HG03108 (cell line): ENCODE data around the gene DUS2.

Experiments used
- ATAC-seq: cut with Tn5 transposase; IDR thresholded peaks from one replicate; pipeline ENCODE4 v1.9.1; 2021; ENCODE audit warnings: moderate library complexity; ENCODE audit not compliant: unreplicated experiment

Gene DUS2

GRCh38 chr16:68074850-68075555, 51.9 kb downstream of the DUS2 start:
- peak; percentile 72 for ATAC-seq

DNA sequence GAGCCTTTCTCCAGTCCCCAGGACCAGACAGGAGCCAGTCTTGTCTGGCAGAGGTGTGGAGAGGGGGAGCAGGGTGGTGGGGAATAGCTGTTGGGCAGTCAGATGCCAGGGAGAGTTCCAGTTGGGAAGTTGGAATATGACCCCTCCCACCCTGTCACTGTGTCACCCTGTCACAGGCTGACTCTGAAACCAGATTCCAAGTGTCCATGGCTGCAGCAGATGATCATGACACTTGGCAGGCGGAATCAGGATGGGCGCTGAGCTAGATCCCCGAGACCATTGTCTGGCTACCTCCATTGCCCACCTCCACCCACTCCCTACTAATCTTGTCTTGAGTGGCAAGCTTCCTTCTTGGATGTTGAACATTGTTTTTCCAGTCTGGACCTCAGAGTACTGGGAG, 52.9 kb downstream of the DUS2 start:
- no peak for ATAC-seq

DNA sequence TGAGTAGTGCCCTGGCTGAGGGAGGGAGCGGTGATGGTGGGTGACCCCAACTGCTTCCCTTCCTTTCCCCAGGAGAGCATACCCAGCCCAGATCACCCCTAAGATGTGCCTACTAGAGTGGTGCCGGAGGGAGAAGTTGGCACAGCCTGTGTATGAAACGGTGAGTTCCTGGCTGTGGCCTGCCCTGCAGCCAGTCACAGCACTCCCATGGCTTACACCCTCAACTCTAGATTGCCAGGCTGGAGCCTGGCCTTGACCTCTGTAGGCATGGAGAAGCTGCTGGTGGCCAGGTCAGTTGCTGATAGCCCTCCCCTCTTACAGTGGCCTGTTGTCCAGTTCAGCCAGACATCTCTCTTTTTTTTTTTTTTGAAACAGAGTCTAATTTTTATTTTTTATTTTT, 53.5 kb downstream of the DUS2 start:
- no peak for ATAC-seq

GRCh38 chr16:68077866-68078700, 55.0 kb downstream of the DUS2 start:
- no peak for ATAC-seq

DNA sequence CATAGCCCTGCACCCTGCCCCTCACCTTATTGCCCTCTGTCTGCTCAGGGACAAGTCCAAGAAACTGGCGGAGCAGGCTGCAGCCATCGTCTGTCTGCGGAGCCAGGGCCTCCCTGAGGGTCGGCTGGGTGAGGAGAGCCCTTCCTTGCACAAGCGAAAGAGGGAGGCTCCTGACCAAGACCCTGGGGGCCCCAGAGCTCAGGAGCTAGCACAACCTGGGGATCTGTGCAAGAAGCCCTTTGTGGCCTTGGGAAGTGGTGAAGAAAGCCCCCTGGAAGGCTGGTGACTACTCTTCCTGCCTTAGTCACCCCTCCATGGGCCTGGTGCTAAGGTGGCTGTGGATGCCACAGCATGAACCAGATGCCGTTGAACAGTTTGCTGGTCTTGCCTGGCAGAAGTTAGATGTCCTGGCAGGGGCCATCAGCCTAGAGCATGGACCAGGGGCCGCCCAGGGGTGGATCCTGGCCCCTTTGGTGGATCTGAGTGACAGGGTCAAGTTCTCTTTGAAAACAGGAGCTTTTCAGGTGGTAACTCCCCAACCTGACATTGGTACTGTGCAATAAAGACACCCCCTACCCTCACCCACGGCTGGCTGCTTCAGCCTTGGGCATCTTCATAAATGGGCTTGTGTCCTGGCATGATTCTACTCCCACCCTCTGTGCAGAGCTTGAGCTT, 55.8 kb downstream of the DUS2 start:
- no peak for ATAC-seq

DNA sequence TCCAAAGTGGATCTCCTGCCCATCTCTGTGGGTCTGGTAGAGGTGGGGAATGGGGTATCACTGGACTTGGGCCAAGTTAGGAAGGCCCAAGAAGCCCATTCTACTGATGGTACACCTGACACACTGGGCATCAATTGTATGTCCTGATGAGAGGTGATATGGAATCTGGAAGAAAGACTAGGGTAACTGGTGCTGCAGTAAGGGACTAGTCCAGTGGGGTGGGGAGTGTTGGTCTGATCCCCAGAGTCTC, 56.2 kb downstream of the DUS2 start:
- no peak for ATAC-seq

GRCh38 chr16:68079626-68080344, 56.7 kb downstream of the DUS2 start:
- ATAC-seq, result no peak

DNA sequence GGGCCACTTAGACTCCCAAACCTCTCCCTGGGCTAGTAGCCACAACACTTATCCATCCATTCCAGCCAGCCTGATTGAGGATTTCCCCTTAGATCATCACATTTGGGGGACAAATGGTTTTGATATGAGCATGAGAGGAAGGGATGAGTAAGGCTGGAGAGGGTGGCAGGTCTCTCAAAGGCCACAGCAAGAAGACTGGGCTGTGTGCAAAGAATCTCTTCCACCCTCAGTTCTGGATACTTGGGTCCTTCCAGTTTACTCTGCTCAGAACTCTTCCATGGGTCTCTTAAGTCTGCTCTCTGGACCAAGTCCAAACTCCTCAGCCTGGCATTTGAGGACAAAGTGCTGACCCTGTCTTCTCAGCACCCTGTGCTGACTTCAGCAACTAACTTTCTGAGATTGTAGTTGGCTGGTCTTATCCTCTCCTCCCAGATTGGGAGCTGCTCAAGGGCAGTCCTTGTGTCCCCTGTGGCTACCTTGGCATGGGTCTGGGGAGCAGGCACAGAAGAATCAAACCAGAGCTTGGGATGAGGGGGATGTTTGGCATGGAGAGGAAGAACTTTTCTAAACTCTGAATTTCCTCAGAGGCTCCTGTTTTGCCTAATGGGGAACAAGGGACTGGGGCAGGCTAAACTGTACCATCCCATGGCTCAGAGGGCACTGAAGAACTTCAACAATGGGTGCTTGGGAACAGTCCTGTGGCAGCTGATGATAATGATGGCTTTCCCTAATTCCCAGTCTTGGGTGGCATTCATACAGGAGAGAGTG, 59.0 kb downstream of the DUS2 start:
- no peak for ATAC-seq

DNA sequence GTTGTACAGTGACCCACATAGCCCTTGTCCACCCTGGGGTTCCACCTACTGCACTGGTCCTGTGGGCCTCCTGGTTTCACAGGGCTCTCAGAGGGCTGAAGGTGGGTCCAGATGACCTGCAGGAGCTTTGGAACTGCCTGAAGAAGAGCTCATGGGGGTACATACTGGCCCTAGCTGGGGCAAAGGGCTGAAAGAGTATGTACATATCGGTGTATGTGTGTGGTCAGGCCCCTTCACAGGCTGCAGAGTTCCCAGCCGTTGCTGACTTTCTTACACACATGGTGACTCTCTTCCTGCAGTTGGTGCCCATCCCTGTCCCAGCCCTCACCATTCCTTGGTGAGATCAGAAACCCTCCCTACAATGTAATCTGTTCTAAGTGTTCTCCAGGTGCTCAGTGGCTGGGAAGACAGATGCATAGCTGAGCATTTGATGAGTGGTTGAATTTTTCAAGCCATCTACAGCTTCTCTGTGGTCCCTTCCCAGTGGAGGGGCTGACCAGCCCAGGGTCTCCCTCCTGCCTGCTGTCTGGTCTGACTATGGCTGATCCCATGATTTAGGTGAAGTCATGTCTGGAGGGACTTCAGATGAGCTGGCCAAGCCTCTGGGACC, 59.6 kb downstream of the DUS2 start:
- no peak for ATAC-seq

GRCh38 chr16:68083239-68083781, 60.2 kb downstream of the DUS2 start:
- ATAC-seq, result no peak

DNA sequence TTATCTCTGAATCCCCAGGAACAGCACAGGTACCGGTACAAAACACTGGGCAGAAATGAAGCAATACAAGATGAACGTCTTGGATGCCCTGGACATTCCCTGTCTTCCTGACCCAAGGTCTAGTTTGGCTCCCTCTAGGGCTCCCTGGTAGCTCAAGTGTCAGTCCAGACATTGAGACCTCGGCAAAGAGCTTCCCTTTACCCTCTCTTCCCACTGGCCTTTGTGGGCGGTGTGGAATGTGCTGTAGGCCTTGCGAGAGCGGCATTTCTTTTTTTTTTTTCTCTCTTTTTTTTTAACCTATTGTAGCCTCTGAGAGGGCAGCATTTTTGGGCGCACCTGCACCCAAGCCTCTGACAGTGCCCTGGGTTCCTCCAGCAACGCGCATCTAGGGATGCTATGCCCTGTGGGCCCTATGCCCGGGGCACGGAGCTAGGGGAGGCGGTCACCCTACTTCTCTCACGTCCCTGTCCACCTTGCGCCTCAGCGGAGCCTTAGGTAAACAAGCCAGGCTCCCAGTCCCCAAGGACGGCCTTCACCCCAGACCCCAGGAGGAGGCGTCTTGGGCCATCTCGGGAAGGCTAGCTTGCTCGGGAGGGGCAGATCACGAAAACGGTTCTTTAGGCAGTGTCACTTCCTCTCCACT, 60.9 kb downstream of the DUS2 start:
- ATAC-seq, result no peak

DNA sequence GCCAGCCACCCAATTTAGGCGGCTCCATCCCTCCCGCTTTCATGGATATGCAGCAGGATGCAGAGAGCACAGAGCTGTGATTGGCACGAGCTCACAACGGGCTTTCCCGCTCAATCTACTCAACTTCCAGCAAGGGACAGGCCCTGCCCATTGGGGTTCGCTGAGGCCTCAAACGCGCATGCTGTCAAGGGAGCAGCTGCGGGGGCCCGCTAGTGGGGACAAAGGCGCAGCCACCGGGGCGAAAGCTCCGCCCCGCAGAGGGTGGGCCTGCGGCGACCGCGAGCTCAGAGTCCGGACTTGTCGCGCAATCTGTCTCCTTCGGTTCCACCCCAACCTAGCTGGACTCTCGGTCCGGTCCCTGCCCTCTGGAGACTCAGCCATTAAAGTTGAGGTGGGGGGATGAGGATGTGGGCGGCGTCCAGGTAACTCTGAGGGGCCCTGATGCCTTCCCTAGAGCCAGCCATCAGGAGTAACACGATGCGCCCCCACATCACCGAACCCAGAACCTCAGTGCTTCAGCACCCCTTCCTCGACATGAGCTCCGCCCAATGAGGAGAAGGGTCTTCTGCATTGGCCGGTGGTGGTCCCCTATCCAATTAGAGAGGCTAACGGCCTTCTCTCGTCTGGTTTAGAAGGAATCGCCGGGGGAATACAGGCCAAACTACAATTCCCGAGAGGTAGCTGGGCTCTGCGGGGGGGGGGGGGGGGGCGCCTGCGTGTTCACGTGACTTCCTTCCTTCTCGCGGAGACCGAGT, 61.6 kb downstream of the DUS2 start:
- peak; percentile 61 for ATAC-seq

- ATAC-seq, result peak; percentile 46
Observed at GRCh38 chr16:68085259-68086071, 62.4 kb downstream of the DUS2 start, which contains the start of gene NFATC3. TSS of gene NFATC3 (plus strand) at chr16:68085370. CDS start at chr16:68085682, 312 bp downstream.

DNA sequence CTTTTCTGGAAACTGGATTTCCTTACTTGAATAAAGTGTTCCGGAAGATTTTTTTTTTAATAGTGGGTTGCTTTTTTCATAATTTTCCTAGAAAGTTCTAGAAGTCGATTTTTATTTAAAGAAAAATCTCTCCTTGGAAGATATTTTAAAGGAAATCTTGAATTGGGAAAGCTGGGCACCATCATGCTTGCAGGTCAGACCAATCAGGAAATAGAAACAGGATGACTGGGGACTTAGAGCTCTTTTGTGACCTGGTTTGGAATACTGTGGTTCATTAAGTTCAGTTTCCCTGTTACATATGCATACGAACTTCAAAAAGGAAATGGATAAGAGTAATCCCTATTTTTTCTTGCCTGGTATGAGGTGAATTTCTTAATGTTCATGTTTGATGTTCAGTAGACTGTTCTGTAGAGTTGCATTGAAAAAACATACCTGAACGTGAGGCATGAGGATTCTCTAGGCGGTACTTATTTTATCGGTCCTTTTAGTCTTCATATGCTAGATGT, 63.3 kb downstream of the DUS2 start:
- ATAC-seq, result no peak

GRCh38 chr16:68086860-68087268, 63.8 kb downstream of the DUS2 start:
- ATAC-seq, result no peak

DNA sequence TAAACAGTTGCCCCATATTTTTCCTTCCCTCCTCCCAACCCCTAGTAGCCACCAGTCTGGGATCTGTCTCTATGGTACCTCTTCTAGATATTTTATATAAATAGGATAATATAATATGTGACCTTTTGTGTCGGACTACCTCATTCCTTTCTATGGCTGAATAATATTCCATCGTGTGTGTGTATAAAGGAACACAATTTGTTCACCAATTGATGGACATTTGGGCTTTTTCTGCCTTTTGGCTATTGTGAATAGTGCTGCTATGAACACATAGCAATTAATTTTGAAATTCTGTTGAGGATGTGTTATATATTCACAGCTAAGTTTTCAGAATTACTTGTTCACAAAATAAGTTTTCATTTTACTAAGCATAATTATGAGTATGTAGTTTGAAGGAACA, 64.6 kb downstream of the DUS2 start:
- no peak for ATAC-seq

- no peak for ATAC-seq
Observed at GRCh38 chr16:68088130-68088972, 65.3 kb downstream of the DUS2 start.
